Measurements from ENCODE around the gene GNPDA1.
A peak's percentile ranks its signal among the peaks of the same experiment; 100 is the strongest.

GNPDA1 gene

GRCh38 chr5:141969783-141970771, 42.8 kb downstream of the GNPDA1 start:
- DNase-seq (ENCODE audit: low read depth in 2 of 2), result peak; percentile 23 to 45

GRCh38 chr5:141968914-141969608, 43.8 kb downstream of the GNPDA1 start, which contains the start of gene RNF14:
Gene RNF14, plus strand, starts transcription at chr5:141969105. Its CDS starts 4,484 bp downstream, at chr5:141973589.
- peak; percentile 94 to 96 for DNase-seq (ENCODE audit: low read depth in 2 of 2)
- TF ChIP-seq CTCF (IDR thresholded peaks at IDR 0.05; ENCODE audit: low read depth, low read length), result peak; percentile 65
- peak within 1 kb of the TSS; percentile 83 to 91 for H3K4me3 ChIP-seq (replicated peaks in 1 of 2; ENCODE audit: low read depth in 2 of 2, low read length in 2 of 2)

More at GRCh38 chr5:141969783-141970771, 42.8 kb downstream of the GNPDA1 start:
- TF ChIP-seq CTCF (IDR thresholded peaks at IDR 0.05; ENCODE audit: low read depth, low read length), result no peak
- H3K4me3 ChIP-seq (replicated peaks in 1 of 2; ENCODE audit: low read depth in 2 of 2, low read length in 2 of 2), result peak overlapping the region; percentile 83 to 91

- TF ChIP-seq CTCF (IDR thresholded peaks at IDR 0.05; ENCODE audit: low read depth, low read length), result no peak
- DNase-seq (ENCODE audit: low read depth in 2 of 2), result no peak
- no peak overlapping the region for H3K4me3 ChIP-seq (replicated peaks in 1 of 2; ENCODE audit: low read depth in 2 of 2, low read length in 2 of 2)
Observed at GRCh38 chr5:141966963-141967333, 45.9 kb downstream of the GNPDA1 start.

- H3K4me3 ChIP-seq (replicated peaks in 1 of 2; ENCODE audit: low read depth in 2 of 2, low read length in 2 of 2), result no peak overlapping the region
- no peak for DNase-seq (ENCODE audit: low read depth in 2 of 2)
- no peak for TF ChIP-seq CTCF (IDR thresholded peaks at IDR 0.05; ENCODE audit: low read depth, low read length)
Observed at GRCh38 chr5:141966275-141966962, 46.4 kb downstream of the GNPDA1 start.

GRCh38 chr5:141965071-141965470, 47.8 kb downstream of the GNPDA1 start:
- no peak overlapping the region for H3K4me3 ChIP-seq (replicated peaks in 1 of 2; ENCODE audit: low read depth in 2 of 2, low read length in 2 of 2)
- TF ChIP-seq CTCF (IDR thresholded peaks at IDR 0.05; ENCODE audit: low read depth, low read length), result no peak
- no peak for DNase-seq (ENCODE audit: low read depth in 2 of 2)

GRCh38 chr5:141963701-141964100, 49.1 kb downstream of the GNPDA1 start:
- H3K4me3 ChIP-seq (replicated peaks in 1 of 2; ENCODE audit: low read depth in 2 of 2, low read length in 2 of 2), result no peak overlapping the region
- no peak for DNase-seq (ENCODE audit: low read depth in 2 of 2)
- TF ChIP-seq CTCF (IDR thresholded peaks at IDR 0.05; ENCODE audit: low read depth, low read length), result no peak

All from cardiac fibroblast (primary cell).